ENCODE data around the gene ANGPTL4.

The ANGPTL4 gene

GRCh38 chr19:8324186-8325050 lies 39.5 kb upstream of the ANGPTL4 start:
- Mint-ChIP-seq H3K4me1 (peaks cover 15 to 39% of the 10 kb centered on the region in 2 donors), H3K4me3 (peak overlapping the region; percentile 11 to 98), H3K36me3 (peaks cover 22 to 41% of the 10 kb centered on the region in 2 donors), H3K9me3 (no peaks in the 10 kb centered on the region), H3K27me3 (peaks cover 8 to 10% of the 10 kb centered on the region in 2 donors), H3K27ac (peak overlapping the region; percentile 81)
- DNase-seq (no peak), ATAC-seq (replicated peaks) (no peak)

GRCh38 chr19:8325454-8325853 lies 38.5 kb upstream of the ANGPTL4 start:
- Mint-ChIP-seq H3K4me1 (peaks cover 10 to 38% of the 10 kb centered on the region in 2 donors), H3K9me3 (no peaks in the 10 kb centered on the region), H3K36me3 (peaks cover 21 to 36% of the 10 kb centered on the region in 2 donors), H3K27ac (no peak overlapping the region), H3K27me3 (peaks cover 10 to 16% of the 10 kb centered on the region in 2 donors), H3K4me3 (no peak overlapping the region)
- ATAC-seq (replicated peaks) (no peak), DNase-seq (no peak)

- no peaks in the 10 kb centered on the region for H3K36me3 Mint-ChIP-seq
- peaks cover 14 to 44% of the 10 kb centered on the region in 2 donors for H3K27me3 Mint-ChIP-seq
- no peak overlapping the region for H3K27ac Mint-ChIP-seq
- no peaks in the 10 kb centered on the region for H3K9me3 Mint-ChIP-seq
- H3K4me1 Mint-ChIP-seq = peaks cover 4 to 7% of the 10 kb centered on the region in 2 donors
- ATAC-seq (replicated peaks) (peak in 1 of 2 donors; percentile 10), DNase-seq (no peak)
- H3K4me3 Mint-ChIP-seq = no peak overlapping the region
Measured at GRCh38 chr19:8329996-8330395, 34.0 kb upstream of the ANGPTL4 start.

GRCh38 chr19:8331263-8331845 lies 32.6 kb upstream of the ANGPTL4 start:
- no peak overlapping the region for H3K4me3 Mint-ChIP-seq
- ATAC-seq (replicated peaks) = no peak
- H3K27ac Mint-ChIP-seq = no peak overlapping the region
- no peaks in the 10 kb centered on the region for H3K36me3 Mint-ChIP-seq
- H3K9me3 Mint-ChIP-seq = no peaks in the 10 kb centered on the region
- no peak for DNase-seq
- peaks cover 18 to 51% of the 10 kb centered on the region in 2 donors for H3K27me3 Mint-ChIP-seq
- H3K4me1 Mint-ChIP-seq = peaks cover 8 to 14% of the 10 kb centered on the region in 2 donors

GRCh38 chr19:8332976-8333766 lies 30.8 kb upstream of the ANGPTL4 start:
- peak overlapping the region in 1 of 2 donors; percentile 39 for H3K4me3 Mint-ChIP-seq
- H3K4me1 Mint-ChIP-seq = peaks cover 12 to 19% of the 10 kb centered on the region in 2 donors
- ATAC-seq (replicated peaks) (no peak), DNase-seq (no peak)
- H3K27me3 Mint-ChIP-seq = peaks cover 25 to 65% of the 10 kb centered on the region in 2 donors
- no peaks in the 10 kb centered on the region for H3K36me3 Mint-ChIP-seq
- no peaks in the 10 kb centered on the region for H3K9me3 Mint-ChIP-seq
- peak overlapping the region; percentile 37 for H3K27ac Mint-ChIP-seq

GRCh38 chr19:8333767-8334457 lies 30.0 kb upstream of the ANGPTL4 start:
- DNase-seq (no peak), ATAC-seq (replicated peaks) (no peak)
- H3K4me3 Mint-ChIP-seq = peak overlapping the region; percentile 10 to 28
- peaks cover 12 to 19% of the 10 kb centered on the region in 2 donors for H3K4me1 Mint-ChIP-seq
- no peaks in the 10 kb centered on the region for H3K9me3 Mint-ChIP-seq
- peaks cover 23 to 66% of the 10 kb centered on the region in 2 donors for H3K27me3 Mint-ChIP-seq
- no peaks in the 10 kb centered on the region for H3K36me3 Mint-ChIP-seq
- H3K27ac Mint-ChIP-seq = no peak overlapping the region

DNA sequence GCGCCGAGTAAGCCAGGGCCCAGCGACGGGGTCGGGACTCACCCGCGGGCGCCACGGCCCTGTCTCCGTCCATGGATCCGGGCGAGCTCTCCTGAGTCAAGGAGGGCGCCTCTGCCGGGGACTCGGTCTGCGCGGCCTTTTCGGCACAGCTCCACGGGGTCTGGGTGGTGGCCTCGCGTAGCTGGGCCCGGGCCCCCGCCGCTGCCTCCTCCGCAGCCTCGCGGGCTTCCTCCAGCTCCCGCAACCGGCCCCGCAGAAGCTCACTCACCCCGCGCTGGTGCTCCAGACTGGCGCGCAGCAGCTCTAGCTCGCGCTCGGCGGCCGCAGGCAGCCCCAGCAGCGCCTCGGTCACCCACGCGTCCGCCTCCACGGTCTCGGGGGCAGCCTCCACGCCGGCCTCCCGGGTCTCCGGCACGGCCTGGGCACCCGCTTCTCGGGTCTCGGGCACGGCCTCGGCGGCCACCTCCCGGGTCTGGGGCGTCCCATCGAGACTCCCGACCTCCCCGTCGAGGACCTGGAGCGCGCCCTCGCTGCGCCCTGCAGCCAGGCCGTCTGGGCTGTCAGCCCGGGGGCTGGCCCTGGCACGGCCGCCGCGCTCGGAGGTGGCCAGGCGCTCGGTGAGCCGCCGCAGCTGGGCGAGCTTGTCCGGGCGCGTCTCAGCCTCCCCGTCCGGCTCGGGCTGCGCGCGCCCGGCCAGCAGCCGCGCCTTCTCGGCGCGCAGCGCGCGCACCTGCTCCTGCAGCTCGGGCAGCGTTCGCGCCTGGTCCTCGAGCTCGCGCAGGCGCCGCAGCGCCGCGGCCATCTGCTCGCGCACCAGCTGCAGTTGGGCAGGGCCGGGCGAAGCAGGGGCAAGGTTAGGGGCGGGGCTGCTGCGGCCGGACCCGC lies 29.3 kb upstream of the ANGPTL4 start:
- Mint-ChIP-seq H3K4me1 (peaks cover 12 to 18% of the 10 kb centered on the region in 2 donors), H3K36me3 (no peaks in the 10 kb centered on the region), H3K4me3 (peak overlapping the region; percentile 10 to 30), H3K27me3 (peaks cover 23 to 68% of the 10 kb centered on the region in 2 donors), H3K27ac (no peak overlapping the region), H3K9me3 (no peaks in the 10 kb centered on the region)
- ATAC-seq (replicated peaks) (peak; percentile 70 to 80), DNase-seq (peak; percentile 32)

DNA sequence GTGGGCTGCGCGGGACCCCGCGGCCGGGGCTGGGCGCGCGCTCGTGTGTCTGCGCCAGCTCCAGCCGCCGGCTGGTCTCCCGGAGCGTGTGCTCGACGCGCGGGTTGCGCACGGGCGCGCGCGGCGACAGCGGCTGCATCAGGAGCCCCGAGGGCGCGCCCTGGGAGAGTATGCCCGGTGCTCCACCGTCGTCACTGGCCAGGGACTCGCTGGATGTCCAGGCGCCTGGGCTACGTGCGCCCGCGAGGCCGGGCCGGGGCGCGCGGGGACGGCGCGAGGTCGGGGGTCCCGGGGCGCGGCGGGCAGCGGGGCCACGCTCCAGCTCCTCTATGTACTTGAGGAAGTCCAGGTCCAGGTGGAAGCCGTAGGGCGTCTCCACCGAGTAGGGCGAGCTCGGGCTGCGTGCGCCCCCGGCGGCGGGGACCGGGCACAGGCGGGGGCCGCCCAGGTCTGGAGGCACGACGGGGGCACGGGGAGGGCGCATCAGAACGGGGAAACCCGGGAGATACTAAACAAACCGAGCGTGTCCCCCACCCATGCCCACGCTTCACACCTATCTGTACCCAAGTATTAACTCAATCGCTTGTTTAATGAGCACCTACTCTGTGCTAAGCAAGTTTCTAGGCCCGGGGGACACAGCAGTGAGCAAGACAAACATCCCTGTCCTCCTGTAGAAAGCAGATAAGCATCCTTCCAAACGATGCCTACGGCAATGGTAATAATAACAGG lies 28.4 kb upstream of the ANGPTL4 start:
- ATAC-seq (replicated peaks) = peak; percentile 63 to 73
- H3K9me3 Mint-ChIP-seq = no peaks in the 10 kb centered on the region

DNA sequence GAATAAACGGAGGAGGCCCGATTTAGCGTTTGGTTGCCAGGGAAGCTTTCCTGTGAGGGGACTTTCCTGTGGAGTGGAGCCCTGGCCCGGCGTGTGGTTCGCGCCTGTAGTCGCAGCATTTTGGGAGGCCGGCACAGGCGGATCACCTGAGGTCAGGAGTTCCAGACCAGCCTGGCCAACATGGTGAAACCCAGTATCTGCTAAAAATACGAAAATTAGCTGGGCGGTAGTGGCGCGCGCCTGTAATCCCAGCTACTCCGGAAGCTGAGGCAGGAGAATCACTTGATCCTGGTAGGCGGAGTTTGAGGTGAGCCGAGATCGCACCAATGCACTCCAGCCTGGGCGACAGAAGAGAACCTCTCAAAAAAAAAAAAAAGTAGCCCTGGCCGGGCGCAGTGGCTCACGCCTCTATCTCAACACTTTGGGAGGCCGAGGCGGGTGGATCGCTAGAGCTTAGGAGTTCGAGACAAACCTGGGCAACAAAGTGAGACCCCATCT lies 27.8 kb upstream of the ANGPTL4 start:
- ATAC-seq (replicated peaks) = no peak
- no peaks in the 10 kb centered on the region for H3K9me3 Mint-ChIP-seq
- H3K4me1 Mint-ChIP-seq = peaks cover 16 to 21% of the 10 kb centered on the region in 2 donors
- H3K4me3 Mint-ChIP-seq = peak overlapping the region; percentile 57 to 59
- no peak overlapping the region for H3K27ac Mint-ChIP-seq
- peaks cover 30 to 70% of the 10 kb centered on the region in 2 donors for H3K27me3 Mint-ChIP-seq
- no peaks in the 10 kb centered on the region for H3K36me3 Mint-ChIP-seq
- DNase-seq = no peak

More for the DNA sequence above, 28.4 kb upstream of the ANGPTL4 start:
- H3K36me3 Mint-ChIP-seq = no peaks in the 10 kb centered on the region
- peak; percentile 35 for DNase-seq
- peaks cover 13 to 17% of the 10 kb centered on the region in 2 donors for H3K4me1 Mint-ChIP-seq
- H3K27ac Mint-ChIP-seq = no peak overlapping the region
- H3K4me3 Mint-ChIP-seq = peak overlapping the region; percentile 57 to 59
- H3K27me3 Mint-ChIP-seq = peaks cover 26 to 69% of the 10 kb centered on the region in 2 donors

GRCh38 chr19:8336660-8337059 lies 27.3 kb upstream of the ANGPTL4 start:
- no peak for DNase-seq
- Mint-ChIP-seq H3K9me3 (no peaks in the 10 kb centered on the region), H3K27me3 (peaks cover 30 to 70% of the 10 kb centered on the region in 2 donors), H3K27ac (no peak overlapping the region), H3K4me1 (peaks cover 16 to 21% of the 10 kb centered on the region in 2 donors), H3K36me3 (no peaks in the 10 kb centered on the region), H3K4me3 (peak overlapping the region in 1 of 2 donors; percentile 26)
- no peak for ATAC-seq (replicated peaks)

GRCh38 chr19:8337728-8338127 lies 26.2 kb upstream of the ANGPTL4 start:
- DNase-seq (no peak), ATAC-seq (replicated peaks) (no peak)
- peak overlapping the region; percentile 25 for H3K27ac Mint-ChIP-seq
- H3K4me3 Mint-ChIP-seq = no peak overlapping the region
- no peaks in the 10 kb centered on the region for H3K9me3 Mint-ChIP-seq
- H3K4me1 Mint-ChIP-seq = peaks cover 16 to 26% of the 10 kb centered on the region in 2 donors
- H3K27me3 Mint-ChIP-seq = peaks cover 30 to 75% of the 10 kb centered on the region in 2 donors
- H3K36me3 Mint-ChIP-seq = no peaks in the 10 kb centered on the region

GRCh38 chr19:8338835-8339234 lies 25.1 kb upstream of the ANGPTL4 start:
- H3K27ac Mint-ChIP-seq = no peak overlapping the region

More at GRCh38 chr19:8338835-8339234, 25.1 kb upstream of the ANGPTL4 start:
- Mint-ChIP-seq H3K4me1 (peaks cover 20 to 36% of the 10 kb centered on the region in 2 donors), H3K36me3 (no peaks in the 10 kb centered on the region), H3K27me3 (peaks cover 32 to 77% of the 10 kb centered on the region in 2 donors), H3K4me3 (no peak overlapping the region), H3K9me3 (no peaks in the 10 kb centered on the region)
- DNase-seq (no peak), ATAC-seq (replicated peaks) (no peak)
